C4-2B (cell line): ENCODE results near the gene TEX261.

Experiments used
- CTCF ChIP-seq: fragments of 450-650 bp; conservative IDR thresholded peaks from 2 replicates; pipeline ENCODE4 v1.5.1; 2017; ENCODE audit warnings: mild to moderate bottlenecking
- ZFX ChIP-seq: fragments of 450-650 bp; IDR thresholded peaks from 2 replicates; pipeline ENCODE4 v1.6.1; 2017

DNA sequence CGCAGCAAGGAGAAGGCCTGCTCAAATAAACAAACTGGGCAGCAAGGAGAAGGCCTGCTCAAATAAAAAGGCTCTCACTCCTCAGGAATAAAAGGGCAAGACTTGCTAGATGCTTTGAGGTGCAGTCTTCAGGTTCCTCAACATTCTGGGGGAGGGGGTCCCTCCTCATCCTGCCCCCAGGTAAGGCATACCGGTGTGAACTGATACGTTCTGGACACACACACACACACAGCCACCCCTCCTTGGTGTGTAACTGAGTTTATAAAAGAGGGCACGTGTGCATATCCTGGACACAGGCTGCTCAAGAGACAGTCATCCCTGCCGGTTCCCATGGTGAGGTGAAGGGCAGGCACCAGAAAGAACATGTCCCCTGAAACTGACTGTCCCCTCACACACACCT lies 4.5 kb downstream of the TEX261 start:
- TF ChIP-seq CTCF (no peak), ZFX (no peak)
